ENCODE measurements around the gene CLVS2.

CLVS2 gene

GRCh38 chr6:122995921-122996793 is at the start of gene CLVS2:
TSS of gene CLVS2 (plus strand) at chr6:122996235. CDS start at chr6:122997778, 1,543 bp downstream.
- DNase-seq, result no peak

GRCh38 chr6:122947355-122947754 is 48.7 kb upstream of the CLVS2 start:
- DNase-seq, result no peak

GRCh38 chr6:122953766-122954165 is 42.3 kb upstream of the CLVS2 start:
- DNase-seq, result no peak

- no peak for DNase-seq
Measured at GRCh38 chr6:122956376-122956775, 39.7 kb upstream of the CLVS2 start.

- DNase-seq, result no peak
Measured at GRCh38 chr6:122962000-122962624, 33.9 kb upstream of the CLVS2 start.

GRCh38 chr6:122969999-122970533 is 26.0 kb upstream of the CLVS2 start:
- no peak for DNase-seq

- DNase-seq, result no peak
Measured at GRCh38 chr6:122977180-122977579, 18.9 kb upstream of the CLVS2 start.

GRCh38 chr6:122984393-122984792 is 11.6 kb upstream of the CLVS2 start:
- peak; percentile 45 for DNase-seq

- no peak for DNase-seq
Measured at GRCh38 chr6:122994256-122994655, 1.8 kb upstream of the CLVS2 start.

- DNase-seq, result no peak
Measured at GRCh38 chr6:122996794-122997505, 915 bp downstream of the CLVS2 start.

GRCh38 chr6:122997541-122998150 is 1.6 kb downstream of the CLVS2 start:
- no peak for DNase-seq

- DNase-seq, result no peak
Measured at GRCh38 chr6:122998403-122998975, 2.5 kb downstream of the CLVS2 start.

GRCh38 chr6:123000244-123000770 is 4.3 kb downstream of the CLVS2 start:
- DNase-seq, result no peak

- no peak for DNase-seq
Measured at GRCh38 chr6:123001540-123001939, 5.5 kb downstream of the CLVS2 start.

- DNase-seq, result no peak
Measured at GRCh38 chr6:123007885-123008284, 11.8 kb downstream of the CLVS2 start.

- DNase-seq, result no peak
Measured at GRCh38 chr6:123009059-123009458, 13.0 kb downstream of the CLVS2 start.

GRCh38 chr6:123014835-123015234 is 18.8 kb downstream of the CLVS2 start:
- no peak for DNase-seq

GRCh38 chr6:123016431-123017103 is 20.5 kb downstream of the CLVS2 start:
- DNase-seq, result no peak

- DNase-seq, result no peak
Measured at GRCh38 chr6:123017104-123017682, 21.2 kb downstream of the CLVS2 start.

GRCh38 chr6:123022975-123023374 is 26.9 kb downstream of the CLVS2 start:
- DNase-seq, result no peak

- no peak for DNase-seq
Measured at GRCh38 chr6:123024976-123025375, 28.9 kb downstream of the CLVS2 start.

Measured in GF-D8 (cell line).